ENCODE results near the gene IER2.
A peak's percentile ranks its signal among the peaks of the same experiment; 100 is the strongest.

The IER2 gene

DNA sequence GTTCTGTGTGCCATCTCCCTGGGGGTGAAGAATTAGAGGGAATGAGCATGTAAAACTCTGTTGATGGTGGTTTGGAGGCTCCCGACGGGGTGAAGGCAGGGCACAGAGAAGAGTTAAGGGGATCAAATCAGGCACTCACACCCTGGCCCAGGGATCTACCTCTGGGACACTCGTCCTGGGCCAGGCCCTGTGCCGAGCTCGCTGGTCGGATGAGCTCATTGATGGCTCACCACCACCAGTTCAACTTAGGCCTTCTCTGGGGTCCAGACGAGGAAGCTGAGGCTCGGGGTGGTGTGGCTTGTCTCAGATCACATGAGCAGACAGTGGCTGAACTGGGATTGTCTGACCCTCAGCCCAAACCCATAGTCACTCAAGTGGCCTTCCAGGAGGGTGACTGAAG, 30.6 kb upstream of the IER2 start:
- DNase-seq, result no peak

DNA sequence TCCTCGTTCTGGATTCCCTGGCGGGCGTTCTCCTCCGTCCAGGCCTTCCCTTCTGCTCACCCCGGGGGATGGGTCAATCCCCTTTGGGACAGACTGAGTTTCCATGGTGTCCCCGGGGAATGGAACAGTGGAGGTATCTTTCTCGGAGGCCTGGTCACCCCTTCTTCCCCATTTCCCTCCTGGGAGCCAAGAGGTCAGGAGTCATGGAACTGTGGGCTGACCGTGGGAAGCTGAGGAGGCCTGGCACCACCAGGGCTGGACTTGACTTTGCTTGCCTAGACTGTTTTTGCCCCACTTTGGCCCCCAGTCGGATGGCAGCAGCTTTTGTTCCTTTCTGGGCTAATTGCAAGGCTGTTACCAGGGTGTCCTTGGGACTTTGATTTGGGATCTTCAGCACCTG, 30.2 kb upstream of the IER2 start:
- DNase-seq, result no peak

GRCh38 chr19:13120817-13121216, 29.4 kb upstream of the IER2 start:
- DNase-seq, result no peak

DNA sequence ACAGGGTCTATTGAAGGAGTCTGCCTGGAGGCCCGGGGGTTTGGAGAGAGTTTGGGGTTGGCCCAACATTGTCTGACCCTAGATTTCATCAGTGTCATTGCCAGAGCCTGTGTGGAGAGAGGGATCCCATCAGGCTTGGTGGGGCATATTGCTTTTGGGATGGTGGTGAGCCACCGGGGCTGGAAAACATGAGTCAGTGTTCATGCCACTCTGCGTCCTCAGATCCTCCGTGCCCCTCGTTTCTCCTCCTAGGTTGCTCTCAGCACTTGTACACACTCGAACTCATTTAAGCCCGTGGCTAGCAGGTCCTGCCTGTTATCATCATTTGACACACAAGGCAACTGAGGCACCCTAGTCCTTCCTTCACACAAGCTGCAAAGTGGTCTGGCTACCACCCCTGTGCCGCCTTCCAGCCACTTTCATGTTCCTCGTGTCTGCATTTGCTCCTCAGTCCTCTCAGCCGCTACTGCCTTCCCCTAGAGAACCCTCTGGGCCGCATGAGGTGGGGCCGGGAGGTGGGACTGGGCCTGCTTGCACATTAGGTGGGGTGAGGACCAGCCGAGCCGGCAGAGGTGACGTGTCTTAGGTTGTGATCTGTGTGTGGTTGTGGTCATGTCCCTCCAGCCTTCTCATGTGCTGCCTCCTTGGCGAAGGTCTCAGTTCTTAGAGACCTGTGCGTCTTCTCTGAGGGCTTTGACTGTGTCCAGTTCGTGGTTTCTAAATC, 28.5 kb upstream of the IER2 start:
- DNase-seq, result no peak

- no peak for DNase-seq
Observed at GRCh38 chr19:13122275-13122878, 27.8 kb upstream of the IER2 start.

- no peak for DNase-seq
Observed at GRCh38 chr19:13122980-13123957, 26.9 kb upstream of the IER2 start.

GRCh38 chr19:13127051-13127450, 23.2 kb upstream of the IER2 start:
- DNase-seq, result no peak

- DNase-seq, result no peak
Observed at GRCh38 chr19:13127811-13128575, 22.2 kb upstream of the IER2 start.

GRCh38 chr19:13128583-13128982, 21.6 kb upstream of the IER2 start:
- no peak for DNase-seq

DNA sequence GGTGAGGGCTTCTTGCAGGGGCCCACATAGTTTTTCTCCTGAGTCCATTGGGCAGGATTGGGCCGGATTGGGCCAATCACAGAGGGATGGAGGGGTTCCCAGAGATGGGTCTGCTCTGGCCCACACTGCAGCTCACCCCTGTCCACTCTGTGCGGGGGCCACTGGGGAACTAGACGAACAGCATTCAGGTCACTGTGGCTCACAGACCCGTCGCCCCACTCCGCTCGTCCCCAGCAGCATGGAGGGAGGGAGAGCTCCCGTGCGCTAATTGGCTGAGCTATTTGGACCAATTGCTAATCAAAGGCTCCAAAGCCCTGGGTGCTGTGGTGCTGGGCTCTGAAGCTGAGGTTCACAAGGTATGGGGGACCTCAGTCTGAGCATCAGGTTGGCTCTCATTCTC, 20.8 kb upstream of the IER2 start:
- DNase-seq, result no peak

GRCh38 chr19:13130886-13131490, 19.2 kb upstream of the IER2 start:
- DNase-seq, result no peak

DNA sequence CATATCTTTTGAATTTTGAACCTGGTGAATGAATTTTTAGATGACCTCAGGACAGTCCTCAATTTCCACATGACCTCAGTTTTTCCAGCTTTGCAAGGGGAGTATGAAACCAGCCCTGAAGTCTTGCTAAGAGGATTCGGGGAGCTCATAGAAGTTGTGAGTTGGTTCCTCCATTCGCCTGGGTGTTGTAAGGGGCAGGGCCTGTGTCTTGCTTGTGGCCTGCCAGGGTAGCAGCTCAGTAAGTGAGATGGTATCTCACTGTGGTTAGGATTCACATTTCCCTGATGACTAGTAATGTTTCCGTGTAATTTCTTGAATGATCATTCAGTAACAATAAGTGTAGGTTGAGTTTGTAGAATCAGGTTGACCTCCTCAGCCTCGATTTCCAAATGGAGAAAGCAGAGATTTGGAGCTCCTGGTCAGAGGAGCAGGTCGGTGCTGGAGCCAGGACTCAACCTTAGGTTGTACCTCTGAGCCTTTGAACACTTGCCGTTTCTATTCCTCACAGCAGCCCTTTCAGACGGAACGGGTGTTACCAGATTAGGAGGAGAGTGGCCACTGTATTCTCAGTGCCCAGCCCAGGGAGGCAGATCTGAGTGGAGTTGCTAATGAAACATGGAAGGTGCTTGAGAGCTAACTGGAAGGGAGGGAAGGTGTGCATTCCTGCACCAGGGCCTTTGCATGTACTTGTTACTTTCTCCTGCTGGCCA, 17.6 kb upstream of the IER2 start:
- DNase-seq, result peak; percentile 40

DNA sequence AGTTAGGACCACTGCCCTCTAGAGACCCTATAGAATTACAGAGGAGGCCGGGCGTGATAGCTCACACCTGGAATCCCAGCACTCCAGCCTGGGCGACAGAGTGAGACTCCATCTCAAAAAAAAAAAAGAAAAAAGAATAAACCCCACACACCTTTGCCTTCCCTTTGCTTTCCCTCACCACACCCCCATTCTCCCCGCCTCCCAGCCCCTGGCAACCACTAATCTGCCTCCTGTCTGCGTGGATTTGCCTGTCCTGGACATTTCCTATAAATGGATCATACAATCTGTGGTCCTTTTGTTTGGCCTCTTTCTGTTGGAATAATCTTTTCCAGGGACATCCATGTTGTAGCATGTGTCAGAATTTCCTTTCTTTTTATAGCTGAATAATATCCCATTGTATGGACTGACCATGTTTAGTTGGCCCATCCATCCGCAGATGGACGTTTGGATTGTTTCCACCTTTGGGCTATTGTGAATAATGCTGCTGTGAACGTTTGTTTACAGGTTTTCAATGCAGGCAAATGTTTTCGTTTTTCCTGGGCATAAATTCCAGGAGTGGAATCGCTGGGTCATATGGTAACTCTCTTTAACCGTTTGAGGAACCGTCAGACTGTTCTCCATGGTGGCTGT, 16.9 kb upstream of the IER2 start:
- DNase-seq, result no peak

- no peak for DNase-seq
Observed at GRCh38 chr19:13134626-13135025, 15.6 kb upstream of the IER2 start.

DNA sequence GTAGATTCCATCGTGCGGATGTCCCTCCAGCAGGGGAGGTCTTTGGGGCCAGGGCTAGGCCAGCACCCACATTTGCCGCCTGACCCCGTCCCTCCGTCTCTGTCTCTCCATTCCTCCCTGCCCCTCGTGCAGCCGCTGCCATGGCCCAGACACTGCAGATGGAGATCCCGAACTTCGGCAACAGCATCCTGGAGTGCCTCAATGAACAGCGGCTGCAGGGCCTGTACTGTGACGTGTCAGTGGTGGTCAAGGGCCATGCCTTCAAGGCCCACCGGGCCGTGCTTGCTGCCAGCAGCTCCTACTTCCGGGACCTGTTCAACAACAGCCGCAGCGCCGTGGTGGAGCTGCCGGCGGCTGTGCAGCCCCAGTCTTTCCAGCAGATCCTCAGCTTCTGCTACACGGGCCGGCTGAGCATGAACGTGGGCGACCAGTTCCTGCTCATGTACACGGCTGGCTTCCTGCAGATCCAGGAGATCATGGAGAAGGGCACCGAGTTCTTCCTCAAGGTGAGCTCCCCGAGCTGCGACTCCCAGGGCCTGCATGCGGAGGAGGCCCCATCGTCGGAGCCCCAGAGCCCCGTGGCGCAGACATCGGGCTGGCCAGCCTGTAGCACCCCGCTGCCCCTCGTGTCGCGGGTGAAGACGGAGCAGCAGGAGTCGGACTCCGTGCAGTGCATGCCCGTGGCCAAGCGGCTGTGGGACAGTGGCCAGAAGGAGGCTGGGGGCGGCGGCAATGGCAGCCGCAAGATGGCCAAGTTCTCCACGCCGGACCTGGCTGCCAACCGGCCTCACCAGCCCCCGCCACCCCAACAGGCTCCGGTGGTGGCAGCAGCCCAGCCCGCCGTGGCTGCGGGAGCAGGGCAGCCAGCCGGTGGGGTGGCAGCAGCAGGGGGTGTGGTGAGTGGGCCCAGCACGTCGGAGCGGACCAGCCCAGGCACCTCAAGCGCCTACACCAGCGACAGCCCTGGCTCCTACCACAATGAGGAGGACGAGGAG, 14.8 kb upstream of the IER2 start:
- DNase-seq, result no peak

DNA sequence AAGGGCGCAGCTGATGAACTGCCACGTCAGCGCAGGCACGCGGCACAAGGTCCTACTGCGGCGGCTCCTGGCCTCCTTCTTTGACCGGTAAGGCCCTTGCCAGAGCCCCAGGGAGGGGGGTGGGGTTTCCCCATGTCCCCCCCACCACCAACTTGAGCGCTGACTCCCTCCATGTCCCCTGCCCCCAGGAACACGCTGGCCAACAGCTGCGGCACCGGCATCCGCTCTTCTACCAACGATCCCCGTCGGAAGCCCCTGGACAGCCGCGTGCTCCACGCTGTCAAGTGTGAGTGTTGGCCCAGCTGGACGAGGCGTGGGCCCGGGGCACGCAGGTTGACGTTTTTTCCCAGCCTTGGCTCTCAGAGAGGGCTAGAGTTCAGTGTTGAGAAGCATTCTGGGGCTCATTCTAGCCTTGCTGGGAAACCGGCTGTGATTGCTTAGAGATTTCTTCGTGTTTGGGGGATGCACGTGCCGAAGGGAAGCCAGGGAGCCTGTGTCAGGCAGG, 12.9 kb upstream of the IER2 start:
- no peak for DNase-seq

DNA sequence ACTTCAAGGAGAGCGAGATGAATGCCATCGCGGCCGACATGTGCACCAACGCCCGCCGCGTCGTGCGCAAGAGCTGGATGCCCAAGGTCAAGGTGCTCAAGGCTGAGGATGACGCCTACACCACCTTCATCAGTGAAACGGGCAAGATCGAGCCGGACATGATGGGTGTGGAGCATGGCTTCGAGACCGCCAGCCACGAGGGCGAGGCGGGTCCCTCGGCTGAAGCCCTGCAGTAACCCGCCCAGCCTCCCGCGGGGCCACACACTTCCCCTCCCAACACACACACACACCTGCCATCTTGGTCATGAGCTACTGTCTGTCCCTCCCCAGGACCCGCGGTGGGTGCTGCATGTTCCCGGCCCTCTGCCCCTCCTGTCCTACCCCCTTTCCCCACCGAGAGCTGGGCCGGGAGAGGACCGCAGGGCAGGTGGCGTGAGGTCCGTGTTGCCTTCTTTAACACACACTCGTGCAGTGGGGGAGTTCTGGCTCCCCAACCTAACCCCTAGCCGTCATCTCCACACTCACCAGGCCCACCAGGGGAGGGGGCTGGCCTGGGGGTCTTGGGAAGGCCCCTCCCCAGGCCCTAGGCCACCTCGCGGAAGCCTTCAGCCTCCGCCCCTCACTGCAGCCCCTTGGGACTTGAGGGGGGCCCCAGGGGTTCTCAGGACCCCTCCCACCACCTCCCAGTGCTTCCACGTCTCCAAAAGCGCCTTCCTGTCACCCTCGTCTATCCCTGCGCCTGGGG, 11.9 kb upstream of the IER2 start:
- no peak for DNase-seq

- no peak for DNase-seq
Observed at GRCh38 chr19:13138916-13139198, 11.4 kb upstream of the IER2 start.

GRCh38 chr19:13139633-13140311, 10.4 kb upstream of the IER2 start:
- no peak for DNase-seq
